Kidney epithelial cell (primary cell): ENCODE data around the gene BCR. TPM values are rescaled to one million over a fixed set of nuclear protein-coding genes. Genes with fewer than 3 reads are reported as not detected.

Experiments
- DNase-seq: peaks from one replicate; pipeline ENCODE4 v3.0.0-alpha.2; 2010; ENCODE audit warnings: low read depth
- H3K27me3 ChIP-seq: 2 replicates; pipeline ENCODE4 v1.6.0; 2011; ENCODE audit warnings: low read length; ENCODE audit not compliant: control insufficient read depth, insufficient read depth
- H3K36me3 ChIP-seq: 2 replicates; pipeline ENCODE4 v1.5.1; 2011; ENCODE audit warnings: low read length; ENCODE audit not compliant: control insufficient read depth, insufficient read depth
- H3K4me3 ChIP-seq: 2 replicates; pipeline ENCODE4 v1.5.1; 2011; ENCODE audit warnings: low read depth, mild to moderate bottlenecking, control low read depth, low read length
- CTCF ChIP-seq: IDR thresholded peaks from 2 replicates; pipeline ENCODE4 v1.5.1; 2011; ENCODE audit warnings: mild to moderate bottlenecking, moderate library complexity, low read length, control low read depth, inconsistent platforms; ENCODE audit not compliant: insufficient read depth, poor library complexity, severe bottlenecking
- total RNA-seq: library from RNA; depleted of rRNA; stranded (reverse); fragments of >200 nt; gene quantifications from 2 replicates; pipeline ENCODE4 v1.2.3, GENCODE V29; 2015

Gene BCR
- total RNA-seq, 1 donor from 2014 or later: 42.5 TPM

GRCh38 chr22:23192133-23192532, 11.8 kb downstream of the BCR start:
- Histone ChIP-seq H3K36me3 (no peaks in the 10 kb centered on the region), H3K27me3 (no peaks in the 10 kb centered on the region), H3K4me3 (no peak overlapping the region)
- no peak for TF ChIP-seq CTCF
- DNase-seq: no peak

- no peak for TF ChIP-seq CTCF
- no peak for DNase-seq
- H3K27me3 ChIP-seq: no peaks in the 10 kb centered on the region
- no peaks in the 10 kb centered on the region for H3K36me3 ChIP-seq
- H3K4me3 ChIP-seq: no peak overlapping the region
Measured at GRCh38 chr22:23192558-23192957, 12.2 kb downstream of the BCR start.

- Histone ChIP-seq H3K27me3 (no peaks in the 10 kb centered on the region), H3K36me3 (no peaks in the 10 kb centered on the region), H3K4me3 (no peak overlapping the region)
- DNase-seq: no peak
- no peak for TF ChIP-seq CTCF
Measured at GRCh38 chr22:23193196-23193827, 13.0 kb downstream of the BCR start.

GRCh38 chr22:23193882-23194281, 13.6 kb downstream of the BCR start:
- no peak for TF ChIP-seq CTCF
- no peak for DNase-seq

GRCh38 chr22:23196165-23196564, 15.9 kb downstream of the BCR start:
- Histone ChIP-seq H3K36me3 (no peaks in the 10 kb centered on the region), H3K4me3 (no peak overlapping the region), H3K27me3 (no peaks in the 10 kb centered on the region)
- no peak for TF ChIP-seq CTCF
- no peak for DNase-seq

More at GRCh38 chr22:23193882-23194281, 13.6 kb downstream of the BCR start:
- Histone ChIP-seq H3K27me3 (no peaks in the 10 kb centered on the region), H3K4me3 (no peak overlapping the region), H3K36me3 (no peaks in the 10 kb centered on the region)

- H3K4me3 ChIP-seq: no peak overlapping the region
- no peak for TF ChIP-seq CTCF
- DNase-seq: no peak
- H3K36me3 ChIP-seq: no peaks in the 10 kb centered on the region
- H3K27me3 ChIP-seq: no peaks in the 10 kb centered on the region
Measured at GRCh38 chr22:23197836-23198235, 17.5 kb downstream of the BCR start.
